GM19455 (cell line): Measurements from ENCODE around the gene SUCO.

Experiments
- ATAC-seq: cut with Tn5 transposase; IDR thresholded peaks from one replicate; pipeline ENCODE4 v1.9.1; 2021; ENCODE audit not compliant: unreplicated experiment

SUCO gene

DNA sequence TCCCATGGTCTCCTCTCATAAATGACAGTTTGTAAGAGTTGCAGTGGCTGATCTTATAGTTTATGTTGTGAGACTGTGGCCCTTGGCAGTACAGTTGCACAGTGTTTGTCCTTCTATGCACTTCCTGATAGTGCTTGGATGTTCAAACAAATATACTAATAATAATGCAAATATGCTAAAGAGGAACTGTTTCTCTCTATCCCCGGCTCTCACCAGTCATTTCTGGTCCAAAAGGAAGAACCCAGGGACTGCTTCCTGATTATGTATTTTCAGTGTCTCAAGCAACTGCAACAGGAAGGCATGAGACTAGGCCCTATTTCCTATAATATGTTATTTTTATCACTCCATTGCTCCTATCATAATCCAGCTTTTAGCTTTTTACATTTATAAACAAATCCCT, 17.0 kb upstream of the SUCO start:
- no peak for ATAC-seq

DNA sequence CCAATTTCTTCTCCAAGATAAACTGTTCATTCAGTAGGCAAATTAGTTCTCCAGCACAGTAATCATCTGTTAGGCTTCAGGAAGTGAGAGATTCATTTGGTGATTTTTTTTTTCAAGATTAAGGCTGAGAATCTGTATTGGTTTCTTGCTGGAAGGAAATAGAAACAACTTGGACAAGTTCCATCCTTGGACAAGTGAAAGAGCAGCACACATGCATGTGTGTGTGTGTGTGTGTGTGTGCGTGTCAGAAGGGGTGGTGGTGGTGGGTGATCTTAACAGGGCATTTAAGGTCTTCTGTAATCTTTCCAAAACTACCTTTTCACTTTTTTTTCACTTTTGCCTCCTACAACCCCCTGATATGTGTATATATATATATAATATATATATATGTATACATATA, 15.9 kb upstream of the SUCO start:
- no peak for ATAC-seq

- no peak for ATAC-seq
These were observed 15.4 kb upstream of the SUCO start for GRCh38 chr1:172517545-172517944.

DNA sequence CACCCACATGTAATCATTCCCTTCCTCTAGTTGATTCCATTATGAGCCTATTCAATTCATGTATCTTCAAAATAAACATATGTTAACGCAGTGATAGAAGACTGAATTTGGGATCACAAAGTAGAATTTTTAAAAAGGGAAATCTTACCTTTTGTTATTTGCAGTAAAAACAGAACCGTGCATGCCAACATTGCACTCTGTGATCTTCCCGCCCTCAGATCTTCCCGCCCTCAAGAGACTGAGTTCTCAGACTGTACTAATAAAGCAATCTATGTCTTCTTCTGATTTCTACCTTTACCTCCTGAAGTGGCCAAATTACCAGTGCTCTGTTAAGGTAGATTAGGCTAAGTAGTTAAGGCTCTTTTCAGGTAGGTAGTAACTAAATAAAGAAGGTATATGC, 3.6 kb upstream of the SUCO start:
- no peak for ATAC-seq

DNA sequence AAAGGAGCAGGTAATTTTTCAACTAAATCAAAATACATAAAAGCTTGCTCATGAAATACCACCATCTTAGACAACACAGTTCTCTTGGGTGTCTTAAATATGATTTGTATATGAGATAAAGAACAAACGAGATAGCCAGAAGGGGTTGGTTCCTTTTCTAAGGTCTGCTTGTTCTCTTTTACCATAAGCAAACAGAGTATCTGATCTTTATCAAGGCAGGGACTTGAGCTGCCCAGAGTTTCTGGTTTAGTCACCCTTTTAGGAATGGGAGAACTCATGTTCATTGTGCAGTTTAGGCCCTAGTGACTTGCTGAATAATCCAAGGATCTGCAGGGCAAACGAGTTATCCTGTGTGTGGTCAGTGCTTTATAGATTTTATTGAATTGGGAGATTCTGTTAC, 3.0 kb upstream of the SUCO start:
- no peak for ATAC-seq

DNA sequence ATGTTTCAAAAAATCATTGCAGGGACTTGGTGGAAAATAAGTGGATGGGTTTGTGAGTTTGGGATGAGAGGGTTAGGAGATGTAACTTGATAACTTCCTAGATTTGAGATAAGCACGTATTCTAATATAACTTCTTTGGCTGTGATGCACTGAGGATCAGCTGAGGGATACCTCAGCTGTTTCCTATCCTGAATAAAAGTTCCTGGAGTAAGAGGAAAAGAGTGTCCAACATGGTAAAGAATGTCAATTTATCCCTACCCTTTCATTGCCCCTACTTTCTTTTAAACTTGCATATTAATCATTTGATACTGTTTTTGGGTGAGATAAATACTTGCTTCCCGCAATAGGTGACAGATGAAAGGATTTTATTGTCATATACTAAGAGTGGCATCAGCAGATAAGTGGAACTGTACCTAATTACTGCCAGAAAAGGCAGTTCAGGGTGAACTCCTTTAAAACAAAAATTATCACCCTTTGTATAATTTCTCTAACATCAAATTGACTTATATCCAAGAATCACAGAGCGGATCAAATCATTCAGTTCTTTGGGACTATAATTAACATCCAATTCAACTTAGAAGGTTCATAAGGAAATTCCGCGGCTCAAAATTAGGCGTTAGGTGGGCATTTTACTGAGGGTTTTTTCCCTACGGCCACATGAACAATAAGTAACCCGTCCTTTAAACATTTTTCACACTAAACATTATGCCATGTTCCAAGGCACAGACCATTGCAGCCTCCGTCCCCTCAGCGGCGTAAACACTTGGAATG, 1.4 kb upstream of the SUCO start:
- no peak for ATAC-seq

GRCh38 chr1:172532183-172532699, 709 bp upstream of the SUCO start:
- ATAC-seq, result peak; percentile 75

DNA sequence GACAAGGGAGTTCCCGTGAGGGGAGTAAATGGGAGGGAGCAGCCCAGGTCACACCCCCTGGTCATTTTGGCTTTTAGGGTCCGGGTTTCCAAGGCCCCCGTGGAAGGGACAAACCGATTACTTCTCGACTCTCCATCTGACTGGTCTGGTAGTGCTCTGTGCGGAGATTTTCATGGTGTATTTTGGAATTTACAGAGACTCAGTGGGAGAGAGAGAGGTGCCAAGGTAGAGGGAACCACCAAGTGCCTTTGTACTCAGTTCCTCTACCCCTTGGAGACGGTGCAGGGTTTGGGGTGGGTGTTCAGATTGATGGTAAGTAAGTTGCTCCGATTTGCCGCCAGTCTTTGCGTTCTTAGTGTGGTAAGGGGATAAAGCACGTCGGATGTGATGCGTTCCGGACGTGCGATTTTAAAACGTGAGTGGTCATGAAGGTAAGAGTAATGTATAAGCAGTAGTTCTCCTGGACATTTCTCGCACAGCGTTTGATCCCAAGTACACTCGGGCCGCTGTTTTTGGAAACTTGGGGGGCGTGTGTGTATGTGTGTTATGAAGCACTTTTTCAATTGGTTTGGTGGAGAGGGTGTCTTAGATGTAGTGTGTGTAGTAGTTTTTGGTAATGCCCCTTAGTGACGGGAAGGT, 682 bp downstream of the SUCO start:
- ATAC-seq, result peak; percentile 1

DNA sequence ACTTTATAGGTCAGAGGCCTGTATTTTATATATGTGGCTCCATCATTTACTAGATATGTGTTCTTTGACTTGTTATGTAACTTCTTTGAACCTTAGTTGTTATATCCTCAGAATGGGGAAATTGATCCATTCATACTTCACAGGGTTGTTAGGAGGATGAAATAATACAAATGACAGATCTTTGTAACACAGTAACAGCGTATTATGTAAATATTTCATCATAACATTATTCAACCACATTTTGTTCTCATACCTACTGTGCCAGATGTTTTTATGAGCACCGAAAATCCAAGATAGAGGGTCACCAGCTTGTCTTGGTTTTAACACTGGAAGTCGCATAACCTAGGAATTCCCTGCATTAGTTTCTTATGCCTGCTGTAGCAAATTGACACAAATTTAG, 3.3 kb downstream of the SUCO start:
- ATAC-seq, result no peak

- no peak for ATAC-seq
These were observed 4.4 kb downstream of the SUCO start for GRCh38 chr1:172537366-172537765.

DNA sequence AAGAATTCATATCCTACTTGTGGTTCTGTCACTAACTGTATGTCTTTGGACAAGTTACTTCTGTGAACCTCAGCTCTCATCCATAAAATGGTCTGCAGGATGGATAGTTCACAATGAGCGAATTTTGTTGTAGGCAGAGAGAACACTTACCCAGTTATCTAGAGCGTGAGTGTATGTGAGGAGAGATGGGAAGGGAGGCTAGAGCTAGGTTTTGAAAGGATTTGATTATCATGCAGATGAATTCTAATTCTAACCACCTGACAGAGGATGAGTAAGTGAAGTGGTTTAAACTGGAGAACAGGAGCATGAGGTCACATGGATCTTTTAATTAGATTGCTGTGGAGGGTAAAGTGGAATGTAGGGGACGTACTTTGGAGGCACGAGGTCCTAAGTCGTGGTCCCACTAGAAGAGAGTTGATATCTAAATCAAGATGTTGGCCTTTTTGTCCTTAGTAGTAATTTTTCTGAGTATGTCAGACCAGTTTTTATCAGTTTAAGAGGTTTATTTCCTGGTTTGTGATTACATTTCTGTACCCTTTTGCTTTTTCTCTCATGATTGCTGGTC, 5.0 kb downstream of the SUCO start:
- ATAC-seq, result no peak

DNA sequence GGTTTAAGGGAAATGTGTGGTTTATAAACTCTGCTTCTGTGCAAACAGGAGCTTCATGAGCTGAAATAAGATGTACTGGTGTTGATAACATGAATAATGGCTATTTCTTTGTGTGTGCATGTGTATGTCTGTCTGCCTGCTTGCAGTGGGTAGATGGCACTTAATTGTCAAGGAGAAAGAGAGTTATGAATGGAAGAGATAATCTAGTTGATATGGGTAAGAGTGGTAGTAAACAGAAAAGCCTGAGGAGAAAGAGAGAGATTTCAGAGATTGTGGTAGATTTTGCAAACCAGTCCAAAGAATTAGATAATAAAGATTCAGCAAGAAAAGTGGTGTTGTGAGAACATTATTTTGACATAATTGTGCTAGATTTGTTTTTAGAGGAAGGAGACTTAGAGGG, 7.7 kb downstream of the SUCO start:
- ATAC-seq, result no peak

- ATAC-seq, result no peak
These were observed 11.6 kb downstream of the SUCO start for GRCh38 chr1:172544481-172545104.

DNA sequence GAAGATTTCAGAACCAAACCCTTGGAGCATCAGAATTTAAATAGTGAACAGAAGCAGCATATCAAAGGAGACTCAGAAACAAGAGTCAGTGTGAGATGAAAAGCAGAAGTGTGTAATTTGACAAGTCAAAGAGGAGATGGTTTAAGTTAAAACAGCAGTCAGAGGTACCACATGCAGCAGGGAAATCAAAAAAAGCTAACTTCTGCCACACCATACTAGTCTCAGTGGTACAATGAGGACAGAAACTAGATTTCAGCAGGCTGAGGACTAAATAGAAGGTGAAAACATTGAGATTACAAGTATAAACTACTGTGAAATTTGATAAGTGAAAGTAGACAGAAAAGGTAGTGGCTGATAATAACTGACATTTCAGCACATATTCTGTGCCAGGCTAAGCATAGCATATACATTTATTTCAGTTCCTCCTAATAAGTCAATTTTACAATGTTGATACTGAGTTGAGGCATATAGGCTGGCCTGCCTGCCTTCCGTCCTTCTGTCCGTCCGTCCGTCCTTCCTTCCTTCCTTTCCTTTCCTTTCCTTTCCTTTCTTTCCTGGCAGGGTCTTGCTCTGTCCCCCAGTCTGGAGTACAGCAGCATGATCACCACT, 12.6 kb downstream of the SUCO start:
- peak; percentile 76 for ATAC-seq

DNA sequence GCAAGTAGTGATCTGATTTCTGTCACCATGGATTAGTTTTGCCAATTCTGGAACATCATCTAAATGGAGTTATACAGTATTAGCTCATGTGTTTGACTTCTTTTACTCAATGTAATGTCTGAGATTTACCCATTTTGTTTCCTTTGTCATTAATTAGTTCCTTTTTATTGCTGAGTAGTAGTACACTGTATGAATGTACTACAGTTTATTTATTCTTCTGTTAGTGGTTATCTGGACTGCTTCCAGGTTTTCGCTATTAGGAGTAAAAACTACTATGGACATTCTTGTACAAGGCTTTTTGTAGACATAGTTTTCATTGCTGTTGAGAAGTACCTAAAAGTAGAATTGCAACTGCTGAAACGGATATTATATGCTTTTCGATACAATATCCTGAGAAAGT, 14.1 kb downstream of the SUCO start:
- no peak for ATAC-seq

GRCh38 chr1:172549621-172550280, 16.8 kb downstream of the SUCO start:
- ATAC-seq, result no peak

DNA sequence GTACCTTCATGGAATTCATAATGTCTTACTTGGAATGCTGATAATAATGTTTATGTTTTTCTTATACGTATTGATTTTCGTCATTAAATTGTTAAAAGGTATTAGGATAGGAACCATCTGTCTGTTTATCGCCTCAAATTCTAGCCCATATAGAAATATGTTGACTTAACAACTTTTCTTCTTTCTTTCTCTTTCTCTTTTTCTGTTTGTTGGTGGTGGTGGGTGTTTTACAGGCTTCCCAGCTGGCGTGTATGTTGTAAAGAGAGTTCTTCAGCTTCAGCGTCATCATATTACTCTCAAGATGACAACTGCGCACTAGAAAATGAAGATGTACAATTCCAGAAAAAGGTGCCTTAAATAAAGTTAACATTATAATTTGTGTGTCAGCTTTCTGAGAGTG, 18.3 kb downstream of the SUCO start:
- no peak for ATAC-seq

GRCh38 chr1:172554915-172555314, 22.0 kb downstream of the SUCO start:
- ATAC-seq, result no peak

GRCh38 chr1:172556461-172556860, 23.5 kb downstream of the SUCO start:
- no peak for ATAC-seq

GRCh38 chr1:172557270-172557669, 24.3 kb downstream of the SUCO start:
- no peak for ATAC-seq
